Activated naive CD8-positive, alpha-beta T cell treated with anti-CD3 and anti-CD28 coated beads for 36 hours (primary cell): Measurements from ENCODE around the gene HOOK1. TPM values are rescaled to one million over a fixed set of nuclear protein-coding genes. Genes with fewer than 3 reads are reported as not detected.
A peak's percentile ranks its signal among the peaks of the same experiment; 100 is the strongest.
"Not testable (repeated sequence)": the region's sequence is repeated elsewhere in the genome, so short reads cannot be mapped to it uniquely, and the experiment has no call there.

Source experiments
- DNase-seq: peaks from one replicate; pipeline ENCODE4 v3.0.0; 2021
- H3K27ac Mint-ChIP-seq: one replicate; pipeline ENCODE4 v1.8.0; 2022; ENCODE audit warnings: mild to moderate bottlenecking, moderate library complexity, mixed read lengths
- H3K27me3 Mint-ChIP-seq: one replicate; pipeline ENCODE4 v1.8.0; 2022; ENCODE audit warnings: mild to moderate bottlenecking, mixed read lengths
- H3K36me3 Mint-ChIP-seq: one replicate; pipeline ENCODE4 v1.8.0; 2021; ENCODE audit warnings: mild to moderate bottlenecking, mixed read lengths
- H3K4me1 Mint-ChIP-seq: one replicate; pipeline ENCODE4 v1.8.0; 2021; ENCODE audit warnings: mixed read lengths
- H3K4me3 Mint-ChIP-seq: one replicate; pipeline ENCODE4 v1.8.0; 2022; ENCODE audit warnings: mild to moderate bottlenecking, moderate library complexity, mixed read lengths
- H3K9me3 Mint-ChIP-seq: one replicate; pipeline ENCODE4 v1.8.0; 2022; ENCODE audit warnings: mixed read lengths
- total RNA-seq, 2 experiments: library from RNA; stranded (reverse); gene quantifications; one replicate each; pipeline ENCODE4 v1.2.3, GENCODE V29; 2021

The HOOK1 gene
- total RNA-seq, 2 experiments from 2014 or later = 12.9 to 14.0 TPM

GRCh38 chr1:59804301-59804700, 10.4 kb upstream of the HOOK1 start:
- DNase-seq = no peak
- H3K36me3 Mint-ChIP-seq = no peaks in the 10 kb centered on the region
- H3K27me3 Mint-ChIP-seq = peaks cover 8% of the 10 kb centered on the region
- no peaks in the 10 kb centered on the region for H3K4me1 Mint-ChIP-seq
- no peak overlapping the region for H3K4me3 Mint-ChIP-seq
- H3K27ac Mint-ChIP-seq = no peak overlapping the region
- H3K9me3 Mint-ChIP-seq = no peaks in the 10 kb centered on the region

- Mint-ChIP-seq H3K27ac (no peak overlapping the region), H3K36me3 (no peaks in the 10 kb centered on the region), H3K4me1 (no peaks in the 10 kb centered on the region), H3K9me3 (no peaks in the 10 kb centered on the region), H3K4me3 (no peak overlapping the region), H3K27me3 (peaks cover 8% of the 10 kb centered on the region)
- DNase-seq = no peak
Measured at GRCh38 chr1:59805554-59805953, 9.2 kb upstream of the HOOK1 start.

GRCh38 chr1:59814180-59814900, 409 bp upstream of the HOOK1 start:
- H3K4me1 Mint-ChIP-seq = peaks cover 4% of the 10 kb centered on the region
- no peaks in the 10 kb centered on the region for H3K36me3 Mint-ChIP-seq
- H3K4me3 Mint-ChIP-seq = no peak overlapping the region
- peak overlapping the region; percentile 85 for H3K27ac Mint-ChIP-seq
- DNase-seq = peak; percentile 84
- H3K27me3 Mint-ChIP-seq = peaks cover 10% of the 10 kb centered on the region
- H3K9me3 Mint-ChIP-seq = no peaks in the 10 kb centered on the region

GRCh38 chr1:59815892-59816291, 1.1 kb downstream of the HOOK1 start:
- DNase-seq = no peak
- H3K4me3 Mint-ChIP-seq = no peak overlapping the region
- no peak overlapping the region for H3K27ac Mint-ChIP-seq
- H3K27me3 Mint-ChIP-seq = peaks cover 7% of the 10 kb centered on the region
- no peaks in the 10 kb centered on the region for H3K36me3 Mint-ChIP-seq
- H3K9me3 Mint-ChIP-seq = no peaks in the 10 kb centered on the region
- H3K4me1 Mint-ChIP-seq = peaks cover 8% of the 10 kb centered on the region

- peaks cover 8% of the 10 kb centered on the region for H3K4me1 Mint-ChIP-seq
- H3K27ac Mint-ChIP-seq = no peak overlapping the region
- H3K9me3 Mint-ChIP-seq = no peaks in the 10 kb centered on the region
- no peak for DNase-seq
- peaks cover 2% of the 10 kb centered on the region for H3K27me3 Mint-ChIP-seq
- H3K36me3 Mint-ChIP-seq = no peaks in the 10 kb centered on the region
- H3K4me3 Mint-ChIP-seq = no peak overlapping the region
Measured at GRCh38 chr1:59816318-59816878, 1.6 kb downstream of the HOOK1 start.

- Mint-ChIP-seq H3K9me3 (no peaks in the 10 kb centered on the region), H3K4me1 (peaks cover 4% of the 10 kb centered on the region), H3K27ac (no peak overlapping the region), H3K36me3 (peaks cover 5% of the 10 kb centered on the region), H3K4me3 (no peak overlapping the region), H3K27me3 (no peaks in the 10 kb centered on the region)
- DNase-seq = no peak
Measured at GRCh38 chr1:59819566-59820438, 5.1 kb downstream of the HOOK1 start.

- Mint-ChIP-seq H3K36me3 (peaks cover 16% of the 10 kb centered on the region), H3K9me3 (no peaks in the 10 kb centered on the region), H3K4me1 (no peaks in the 10 kb centered on the region), H3K4me3 (no peak overlapping the region), H3K27ac (no peak overlapping the region), H3K27me3 (no peaks in the 10 kb centered on the region)
- DNase-seq = no peak
Measured at GRCh38 chr1:59827055-59827643, 12.4 kb downstream of the HOOK1 start.

- peaks cover 16% of the 10 kb centered on the region for H3K36me3 Mint-ChIP-seq
- H3K9me3 Mint-ChIP-seq = no peaks in the 10 kb centered on the region
- H3K4me1 Mint-ChIP-seq = no peaks in the 10 kb centered on the region
- no peaks in the 10 kb centered on the region for H3K27me3 Mint-ChIP-seq
- H3K27ac Mint-ChIP-seq = no peak overlapping the region
- no peak for DNase-seq
- no peak overlapping the region for H3K4me3 Mint-ChIP-seq
Measured at GRCh38 chr1:59828160-59828559, 13.4 kb downstream of the HOOK1 start.

GRCh38 chr1:59831529-59831928, 16.8 kb downstream of the HOOK1 start:
- Mint-ChIP-seq H3K4me1 (no peaks in the 10 kb centered on the region), H3K36me3 (peaks cover 9% of the 10 kb centered on the region), H3K27me3 (no peaks in the 10 kb centered on the region), H3K9me3 (no peaks in the 10 kb centered on the region), H3K27ac (no peak overlapping the region), H3K4me3 (no peak overlapping the region)
- no peak for DNase-seq

GRCh38 chr1:59833022-59833421, 18.3 kb downstream of the HOOK1 start:
- H3K4me3 Mint-ChIP-seq = no peak overlapping the region
- H3K9me3 Mint-ChIP-seq = peaks cover 1% of the 10 kb centered on the region
- H3K4me1 Mint-ChIP-seq = no peaks in the 10 kb centered on the region
- H3K27ac Mint-ChIP-seq = no peak overlapping the region
- no peaks in the 10 kb centered on the region for H3K27me3 Mint-ChIP-seq
- DNase-seq = no peak
- peaks cover 13% of the 10 kb centered on the region for H3K36me3 Mint-ChIP-seq

GRCh38 chr1:59833991-59834390, 19.2 kb downstream of the HOOK1 start:
- no peak overlapping the region for H3K27ac Mint-ChIP-seq
- no peaks in the 10 kb centered on the region for H3K4me1 Mint-ChIP-seq
- H3K9me3 Mint-ChIP-seq = peaks cover 1% of the 10 kb centered on the region
- no peaks in the 10 kb centered on the region for H3K27me3 Mint-ChIP-seq
- DNase-seq = no peak
- H3K36me3 Mint-ChIP-seq = peaks cover 20% of the 10 kb centered on the region
- H3K4me3 Mint-ChIP-seq = no peak overlapping the region

GRCh38 chr1:59837857-59838256, 23.1 kb downstream of the HOOK1 start:
- H3K4me3 Mint-ChIP-seq, H3K27ac Mint-ChIP-seq, H3K9me3 Mint-ChIP-seq, H3K4me1 Mint-ChIP-seq, DNase-seq, H3K27me3 Mint-ChIP-seq: not testable (repeated sequence)
- H3K36me3 Mint-ChIP-seq = peaks cover 18% of the 10 kb centered on the region

- peaks cover 12% of the 10 kb centered on the region for H3K36me3 Mint-ChIP-seq
- H3K4me3 Mint-ChIP-seq = no peak overlapping the region
Measured at GRCh38 chr1:59845091-59845490, 30.3 kb downstream of the HOOK1 start.

GRCh38 chr1:59846209-59846894, 31.6 kb downstream of the HOOK1 start:
- no peak overlapping the region for H3K4me3 Mint-ChIP-seq
- H3K9me3 Mint-ChIP-seq = peaks cover 2% of the 10 kb centered on the region
- no peak overlapping the region for H3K27ac Mint-ChIP-seq
- DNase-seq = no peak
- peaks cover 1% of the 10 kb centered on the region for H3K4me1 Mint-ChIP-seq
- H3K36me3 Mint-ChIP-seq = peaks cover 18% of the 10 kb centered on the region
- H3K27me3 Mint-ChIP-seq = no peaks in the 10 kb centered on the region

More at GRCh38 chr1:59845091-59845490, 30.3 kb downstream of the HOOK1 start:
- Mint-ChIP-seq H3K4me1 (peaks cover 1% of the 10 kb centered on the region), H3K27ac (no peak overlapping the region), H3K27me3 (no peaks in the 10 kb centered on the region), H3K9me3 (no peaks in the 10 kb centered on the region)
- DNase-seq = no peak

- H3K4me1 Mint-ChIP-seq = peaks cover 1% of the 10 kb centered on the region
- no peak overlapping the region for H3K4me3 Mint-ChIP-seq
- peaks cover 18% of the 10 kb centered on the region for H3K36me3 Mint-ChIP-seq
- no peak for DNase-seq
- H3K27me3 Mint-ChIP-seq = no peaks in the 10 kb centered on the region
- H3K9me3 Mint-ChIP-seq = peaks cover 2% of the 10 kb centered on the region
- no peak overlapping the region for H3K27ac Mint-ChIP-seq
Measured at GRCh38 chr1:59846895-59847282, 32.1 kb downstream of the HOOK1 start.
